IPS DF 19.7 (cell line): Measurements from ENCODE around the gene TPH2.

Experiments
- DNase-seq: peaks from one replicate; pipeline ENCODE4 v3.0.0-alpha.2; 2013; ENCODE audit warnings: low read depth, low spot score

TPH2 gene

DNA sequence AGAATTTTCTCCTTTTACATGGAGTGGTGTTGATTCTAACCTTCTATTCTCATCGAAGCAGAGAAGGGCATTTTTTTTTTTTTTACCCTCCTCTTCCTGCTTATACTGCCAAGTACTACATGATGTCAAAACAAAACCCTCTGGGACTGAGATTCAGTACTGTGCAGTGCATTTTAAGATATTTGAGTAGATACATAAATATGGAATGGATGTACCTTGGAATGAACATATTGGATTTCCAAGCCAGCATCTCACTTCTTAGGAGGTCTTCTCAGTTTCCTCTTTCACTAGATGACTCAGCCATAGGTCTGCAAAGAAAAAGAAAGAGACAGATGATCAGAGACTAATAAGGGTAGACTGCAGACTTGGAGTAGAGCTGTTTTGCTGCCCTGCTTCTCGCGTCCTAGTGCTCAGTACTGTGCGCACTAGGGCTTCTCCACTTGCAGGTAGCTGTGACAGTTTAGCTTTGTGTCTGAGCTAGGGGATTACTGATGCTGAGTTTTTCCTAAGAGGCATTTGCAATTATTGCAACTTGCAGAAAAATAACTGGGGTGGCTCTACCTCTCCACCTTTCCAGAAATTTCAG is 20.4 kb downstream of the TPH2 start:
- DNase-seq = no peak

DNA sequence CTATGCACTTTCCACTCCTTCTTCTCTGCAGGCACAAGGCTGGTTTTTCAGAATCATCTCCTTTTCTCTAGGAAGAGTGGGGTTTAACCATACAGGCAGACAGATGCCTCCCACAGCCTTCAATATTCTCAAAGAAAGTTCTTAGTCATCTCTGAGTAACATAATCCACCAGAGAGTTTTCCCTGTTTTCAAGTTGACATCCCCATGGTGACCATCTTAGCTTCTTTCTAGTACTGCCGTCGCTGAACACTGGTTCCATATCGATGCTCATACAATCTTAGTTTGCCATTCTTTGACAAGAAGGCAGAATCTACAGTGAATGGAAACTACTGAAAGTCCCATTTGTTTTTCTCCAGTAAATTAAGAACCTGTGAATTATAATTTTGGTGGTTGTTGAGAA is 28.6 kb downstream of the TPH2 start:
- no peak for DNase-seq

DNA sequence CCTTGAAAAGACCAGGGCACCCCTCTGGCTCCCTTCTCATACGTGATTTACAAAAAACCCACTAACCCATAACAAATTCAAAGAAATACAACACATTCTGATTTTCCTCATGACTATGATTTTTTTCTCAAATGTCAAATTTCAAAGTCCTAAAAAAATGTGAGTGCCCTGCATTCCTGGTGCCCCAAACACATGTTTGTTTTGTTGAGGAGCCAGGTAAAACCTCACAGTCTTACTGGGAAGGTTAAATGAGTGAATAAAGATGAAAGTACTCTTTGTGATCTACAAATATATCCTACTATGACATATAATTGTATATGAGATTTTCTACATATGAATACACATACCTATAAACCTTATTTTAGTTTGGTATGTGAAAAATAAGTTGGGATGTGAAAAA is 30.7 kb downstream of the TPH2 start:
- DNase-seq = no peak

DNA sequence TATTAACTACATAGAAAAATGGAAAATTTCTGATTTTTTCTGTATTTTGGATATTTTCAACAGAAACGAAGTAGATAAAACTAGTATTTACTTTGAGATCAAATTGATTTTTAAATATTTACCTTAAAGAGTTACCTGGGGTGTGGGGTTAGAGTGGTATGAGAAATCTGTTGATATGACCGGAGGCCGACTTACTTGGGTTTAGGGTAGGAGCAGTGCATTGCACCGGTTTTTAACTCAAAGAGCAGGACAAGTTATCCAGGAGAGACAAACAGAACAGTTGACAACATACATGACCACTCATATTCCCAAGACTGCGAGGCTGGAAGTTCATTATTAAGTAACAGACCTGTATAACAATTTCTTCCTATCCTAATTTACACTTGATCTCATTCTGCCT is 31.4 kb downstream of the TPH2 start:
- no peak for DNase-seq

DNA sequence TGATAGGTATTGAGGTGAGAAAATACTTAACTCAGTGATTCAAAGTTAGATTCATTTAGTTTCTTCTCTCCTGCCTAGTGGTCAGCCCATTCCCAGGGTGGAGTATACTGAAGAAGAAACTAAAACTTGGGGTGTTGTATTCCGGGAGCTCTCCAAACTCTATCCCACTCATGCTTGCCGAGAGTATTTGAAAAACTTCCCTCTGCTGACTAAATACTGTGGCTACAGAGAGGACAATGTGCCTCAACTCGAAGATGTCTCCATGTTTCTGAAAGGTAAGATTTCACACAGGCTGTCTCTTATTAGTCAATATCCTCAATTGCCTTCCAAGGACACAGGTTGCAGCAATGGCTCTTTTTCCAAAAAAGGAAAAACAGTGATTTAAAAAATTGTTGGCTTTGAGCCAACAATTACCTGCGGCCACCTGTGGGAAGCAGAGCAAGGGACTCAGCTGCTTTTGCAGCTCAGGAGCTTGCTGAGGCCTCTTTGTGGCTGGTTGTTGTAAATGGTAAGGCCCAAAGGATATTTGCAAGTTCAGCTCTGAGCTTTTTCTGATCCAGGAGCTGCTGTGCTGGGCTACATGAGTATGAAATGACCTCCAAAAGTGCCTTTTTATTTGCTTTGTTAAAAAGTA is 33.9 kb downstream of the TPH2 start:
- DNase-seq = no peak

DNA sequence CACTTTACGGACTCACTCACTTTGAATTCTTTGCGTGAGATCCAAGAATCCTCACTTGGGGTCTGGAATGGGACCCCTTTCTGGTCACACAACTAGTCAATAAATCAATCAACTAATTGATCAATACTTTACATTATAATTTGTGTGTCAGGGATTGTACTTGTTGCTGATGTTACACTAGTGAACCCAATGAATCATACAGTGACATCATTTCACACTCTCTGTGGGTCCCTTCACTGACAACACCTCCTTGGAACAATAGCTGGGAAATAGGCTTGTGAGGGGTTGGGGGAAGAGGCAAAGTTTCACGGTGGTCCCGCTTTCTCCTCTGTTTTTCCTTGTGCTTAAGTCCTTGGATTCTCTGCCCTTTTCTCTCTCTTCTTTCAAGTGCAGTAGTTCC is 35.0 kb downstream of the TPH2 start:
- DNase-seq = no peak

DNA sequence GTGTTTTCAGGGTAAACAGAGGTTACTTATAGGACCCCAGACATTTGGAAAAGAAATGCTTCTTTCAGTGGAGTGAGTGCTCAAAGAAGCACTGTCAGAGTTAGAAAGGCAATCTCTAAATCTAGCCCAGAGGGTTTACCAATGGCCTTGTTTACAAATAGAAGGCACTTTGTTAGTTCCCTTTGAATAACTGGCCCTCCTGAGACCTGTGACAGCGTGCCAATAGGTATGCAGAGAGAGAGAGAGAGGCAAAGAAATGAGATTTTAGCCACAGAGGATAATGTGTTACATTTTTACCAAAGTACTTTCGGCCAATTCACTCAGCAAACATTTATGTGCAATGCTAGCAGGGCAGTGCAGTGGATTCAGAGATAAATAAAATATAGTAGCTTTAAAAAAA is 41.9 kb downstream of the TPH2 start:
- DNase-seq = no peak

DNA sequence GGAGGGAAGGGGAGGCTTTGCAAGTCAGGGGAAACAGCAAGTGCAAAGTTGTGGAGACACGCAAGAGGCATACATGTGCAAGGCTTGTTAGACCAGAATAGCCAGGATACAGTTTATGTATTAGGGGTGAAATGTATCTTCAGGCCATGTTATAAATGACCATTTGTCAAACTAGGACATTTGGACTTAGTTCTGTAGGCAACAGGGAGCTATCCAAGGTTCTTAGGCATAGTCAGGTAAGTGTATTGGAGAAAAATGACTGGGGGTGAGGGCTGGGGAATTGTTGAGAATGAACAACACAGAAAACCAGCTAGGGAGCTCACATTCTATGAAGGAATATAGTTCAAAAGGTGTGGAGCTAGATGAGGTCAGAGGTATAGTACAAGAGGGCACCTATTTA is 42.5 kb downstream of the TPH2 start:
- no peak for DNase-seq

DNA sequence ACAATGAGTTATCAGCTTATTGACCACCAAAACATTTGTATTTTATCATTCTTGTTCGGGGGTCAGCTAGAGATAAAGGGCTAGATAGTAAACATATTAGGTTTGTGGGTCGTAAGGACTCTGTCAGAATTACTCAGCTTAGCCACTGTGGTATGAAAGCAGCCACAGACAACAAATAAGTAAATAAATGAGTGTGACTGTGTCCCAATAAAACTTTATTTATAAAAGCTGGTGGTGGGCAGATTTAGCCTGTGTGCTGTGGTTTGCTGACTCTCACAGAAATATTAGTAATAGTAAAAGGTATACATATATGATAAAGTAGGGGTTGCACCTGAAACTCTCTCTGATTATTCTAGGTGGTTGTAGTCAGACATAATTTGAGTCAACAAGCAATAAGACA is 56.1 kb downstream of the TPH2 start:
- DNase-seq = no peak

DNA sequence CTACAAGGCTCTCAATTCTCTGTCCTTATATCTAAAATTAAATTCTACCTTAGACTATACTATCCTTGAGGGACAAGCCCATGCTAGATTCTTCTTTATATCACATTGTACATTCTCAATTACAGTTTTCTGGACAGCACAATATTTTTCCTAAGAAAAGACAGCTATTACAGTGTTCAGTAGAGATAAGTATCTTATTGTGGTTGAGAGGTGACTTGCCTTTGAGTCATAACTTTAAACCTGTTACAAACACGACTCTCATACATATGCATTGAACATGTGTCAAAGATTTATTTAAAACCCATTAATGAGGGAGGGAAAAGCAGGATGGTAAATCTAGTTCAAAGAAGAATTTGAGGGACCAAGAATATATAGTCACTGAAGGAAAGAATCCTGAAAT is 61.1 kb downstream of the TPH2 start:
- DNase-seq = no peak

DNA sequence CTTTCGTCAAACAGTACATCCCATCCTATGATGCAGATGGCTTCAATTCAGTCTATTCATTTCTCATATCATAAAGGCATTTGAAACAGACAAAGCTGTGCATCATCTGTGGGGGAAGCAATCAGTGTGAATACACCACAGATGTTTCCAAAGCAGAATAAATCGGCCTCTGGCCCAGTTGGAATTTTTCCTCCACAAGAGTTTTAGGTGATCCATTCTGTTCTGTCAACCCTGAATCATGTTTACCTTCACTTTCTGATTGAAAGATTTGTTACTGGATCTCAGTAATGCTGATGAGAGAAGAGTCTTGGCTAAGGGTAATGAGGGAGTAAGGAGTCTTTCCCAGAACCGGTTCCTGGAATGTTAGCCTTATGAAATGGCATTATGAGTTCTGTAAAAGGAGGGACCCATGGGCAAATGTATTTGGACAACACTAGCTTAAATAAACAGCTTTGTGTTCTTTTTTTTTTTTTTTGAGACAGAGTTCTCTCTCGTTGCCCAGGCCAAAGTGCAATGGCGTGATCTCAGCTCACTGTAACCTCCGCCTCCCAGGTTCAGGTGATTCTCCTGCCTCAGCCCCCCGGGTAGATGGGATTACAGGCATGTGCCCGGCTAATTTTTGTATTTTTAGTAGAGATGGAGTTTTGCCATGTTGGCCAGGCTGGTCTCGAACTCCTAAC is 62.5 kb downstream of the TPH2 start:
- DNase-seq = no peak

DNA sequence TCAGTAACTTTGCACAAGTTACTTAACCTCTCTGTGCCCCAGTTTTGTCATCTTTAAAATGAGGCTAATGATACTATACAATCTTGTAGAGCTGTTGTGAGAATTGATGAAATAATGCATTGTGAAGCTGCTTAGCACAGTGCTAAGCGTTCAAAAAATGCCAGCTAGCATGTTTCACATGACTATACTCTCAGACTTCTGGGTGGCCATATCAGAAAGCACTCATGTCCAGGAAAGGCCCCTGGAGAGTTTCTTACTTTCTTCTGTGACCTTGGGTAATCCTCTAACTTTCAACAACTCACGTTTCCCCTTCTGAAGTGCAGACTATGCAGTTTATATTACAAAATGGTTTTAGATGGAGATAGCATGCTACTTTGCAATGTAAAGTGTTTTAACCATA is 68.1 kb downstream of the TPH2 start:
- DNase-seq = no peak

DNA sequence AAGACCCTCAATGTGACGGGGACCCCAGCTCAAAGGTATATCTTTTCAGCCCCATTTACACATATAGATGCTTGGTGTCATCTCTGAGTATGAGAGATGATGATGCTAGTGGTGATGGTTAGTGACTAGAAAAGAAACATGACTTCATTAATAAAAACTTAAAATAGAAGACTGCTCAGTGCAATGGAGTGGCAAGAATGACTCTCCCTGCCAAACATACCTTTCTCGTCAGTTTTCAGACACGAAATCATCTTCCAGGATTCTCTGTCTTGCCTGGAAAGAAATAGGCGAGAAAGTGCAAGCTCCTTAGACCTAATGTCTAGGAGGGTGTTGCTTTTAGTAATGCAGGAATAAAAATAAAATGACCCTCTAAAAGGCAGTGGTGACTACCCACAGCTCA is 71.7 kb downstream of the TPH2 start:
- DNase-seq = no peak

DNA sequence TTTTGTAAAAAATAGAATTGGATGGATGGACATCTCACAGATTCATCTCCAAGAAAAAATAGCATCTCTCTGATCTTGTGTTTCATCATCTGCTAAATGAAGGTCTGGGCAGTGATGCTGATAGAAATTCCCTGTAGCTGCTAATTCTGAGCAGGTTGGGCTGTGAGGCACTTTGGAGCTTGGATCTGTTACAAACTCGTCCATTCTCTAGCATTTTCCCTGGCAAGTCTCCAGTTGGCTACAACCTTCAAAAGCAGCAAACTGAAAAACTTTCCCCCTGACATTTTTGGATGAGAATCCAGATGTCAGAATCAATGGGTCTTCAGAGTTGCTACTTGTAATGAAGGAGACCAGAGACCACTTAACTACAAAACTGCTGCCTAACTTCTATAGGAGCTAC is 72.7 kb downstream of the TPH2 start:
- no peak for DNase-seq

DNA sequence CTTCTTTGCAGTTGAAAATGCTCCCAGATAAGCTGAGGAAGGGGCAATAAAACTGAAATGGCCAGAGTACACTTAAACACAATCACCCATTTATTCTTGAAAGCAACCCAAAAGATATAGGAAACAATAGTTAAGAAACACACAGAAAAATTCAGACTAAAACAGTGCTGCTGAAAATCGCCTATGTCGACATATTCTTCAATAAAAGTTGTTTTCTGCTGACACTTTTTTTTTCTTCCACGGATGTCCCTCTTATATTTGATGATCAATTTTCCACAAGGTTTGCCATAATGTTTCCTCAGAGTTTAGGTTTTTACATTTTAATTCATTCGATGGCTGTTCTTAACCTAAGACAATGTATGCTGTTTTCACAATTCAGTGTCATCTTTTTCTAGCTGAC is 74.2 kb downstream of the TPH2 start:
- DNase-seq = no peak

DNA sequence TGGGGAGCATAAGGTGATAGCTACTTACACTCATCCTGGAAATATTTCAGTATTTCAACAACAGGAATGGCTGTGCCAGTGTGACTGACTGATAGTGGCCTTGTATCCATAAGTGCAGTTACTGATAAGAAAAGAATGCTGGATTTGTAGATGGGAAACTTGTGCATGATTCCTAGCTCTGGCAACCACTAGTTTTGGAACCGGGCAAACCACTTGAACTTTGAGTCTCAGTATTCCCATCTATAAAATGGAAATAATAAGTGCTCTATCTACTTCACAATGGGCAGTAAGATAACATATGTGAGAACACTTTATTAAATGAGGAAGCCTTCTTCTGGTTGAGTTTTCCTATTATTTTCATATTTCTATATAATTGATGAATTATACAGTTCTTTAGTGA is 77.2 kb downstream of the TPH2 start:
- no peak for DNase-seq

DNA sequence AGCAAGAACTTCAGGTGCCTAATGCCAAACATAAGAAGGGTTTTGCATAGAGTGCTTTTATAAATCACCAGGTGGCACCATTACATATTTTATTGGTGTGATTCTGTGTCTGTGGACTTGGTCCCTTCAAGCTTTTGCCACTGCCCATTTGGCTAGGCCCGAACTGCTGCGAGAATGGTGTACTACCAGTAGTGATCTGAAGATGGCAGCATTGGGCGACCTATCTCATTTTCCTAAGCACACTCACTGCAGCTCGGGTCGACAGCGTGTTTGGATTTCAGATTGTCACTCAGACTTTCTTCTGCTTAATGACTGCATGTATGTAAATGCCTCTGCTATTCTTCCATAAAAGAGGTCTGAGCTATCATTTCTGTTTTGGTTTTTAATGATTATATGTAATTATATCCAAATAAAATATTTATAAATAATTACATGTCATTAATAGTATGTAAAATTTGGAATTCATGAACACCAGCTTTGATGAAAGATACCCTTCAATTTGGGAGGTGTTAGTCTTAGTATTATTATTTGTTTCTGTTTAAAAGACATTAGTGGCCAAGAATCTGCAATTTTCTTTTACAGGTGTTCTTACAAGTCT is 78.5 kb downstream of the TPH2 start:
- DNase-seq = peak; percentile 52

DNA sequence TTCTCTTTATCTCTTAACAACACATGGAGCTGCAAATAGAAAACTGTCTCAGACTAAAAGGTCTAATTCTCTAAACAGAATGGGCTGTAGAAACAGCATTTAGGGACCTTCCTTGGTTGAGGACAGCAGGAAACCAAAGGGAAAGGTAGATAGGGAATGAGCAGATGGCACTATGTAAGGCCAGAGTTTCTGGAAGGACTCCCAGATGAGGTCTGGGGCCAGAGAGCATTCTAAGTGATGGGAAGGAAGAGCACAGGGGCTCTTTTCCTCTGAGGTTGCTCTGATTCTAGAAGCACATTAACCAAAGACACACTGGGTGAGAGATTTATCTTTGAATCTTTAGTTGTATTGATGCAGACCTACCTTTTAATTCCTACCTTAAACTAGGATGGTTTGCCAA is 79.4 kb downstream of the TPH2 start:
- no peak for DNase-seq

DNA sequence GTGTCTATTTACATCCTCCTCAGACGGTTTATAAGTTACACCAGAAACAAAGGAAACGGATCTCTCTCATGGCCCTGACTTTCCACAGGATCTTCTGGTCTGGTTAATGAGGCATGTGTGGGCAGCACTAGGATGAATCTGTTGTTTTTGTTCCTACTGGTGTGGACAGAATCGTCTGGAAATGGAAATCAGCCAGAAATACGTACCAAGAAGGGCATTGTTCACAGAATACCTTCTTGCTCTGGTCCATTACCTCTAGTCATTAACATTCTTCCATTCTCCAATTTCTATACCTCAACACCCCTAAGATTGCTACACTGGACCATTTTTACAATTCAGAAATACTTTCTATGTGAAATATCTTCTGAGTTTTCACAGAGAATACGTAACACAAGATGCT is 86.0 kb downstream of the TPH2 start:
- DNase-seq = no peak

DNA sequence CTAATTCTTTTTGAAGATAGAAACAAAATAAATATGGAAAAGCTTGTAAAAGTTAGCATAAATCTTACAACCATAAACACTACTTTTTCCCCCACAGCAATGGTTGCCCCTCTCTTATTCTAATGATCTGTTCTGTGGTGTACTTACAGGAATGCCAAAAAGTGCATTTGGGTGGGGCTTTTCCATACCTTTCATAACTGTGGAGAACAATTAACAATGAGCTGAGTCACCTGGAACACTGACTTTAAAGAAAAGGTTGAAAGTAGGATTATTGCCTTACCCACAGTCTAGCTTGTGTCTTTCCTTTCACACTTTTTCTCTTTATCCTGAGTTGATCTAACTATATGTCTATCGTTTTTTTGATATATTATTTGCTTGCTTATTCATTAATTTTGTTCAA is 86.9 kb downstream of the TPH2 start:
- DNase-seq = no peak

DNA sequence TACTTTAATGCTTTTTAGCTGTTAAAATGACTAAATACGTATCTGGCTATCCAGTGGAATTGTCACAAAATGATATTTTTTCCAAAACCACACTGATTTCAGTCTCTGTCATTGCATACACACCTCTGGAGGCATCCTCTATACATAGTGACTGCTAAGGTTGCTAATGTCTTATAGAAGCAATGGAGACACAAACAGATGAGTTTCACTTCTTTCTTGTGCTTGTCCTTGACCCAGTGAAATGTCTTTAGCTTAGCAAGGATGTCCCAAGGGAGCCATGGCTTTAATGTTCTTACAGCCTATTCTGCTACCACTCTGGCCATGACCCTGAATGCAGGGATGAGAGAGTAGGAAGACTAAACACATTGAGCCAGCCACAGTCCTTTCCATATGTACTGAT is 90.3 kb downstream of the TPH2 start:
- DNase-seq = no peak

DNA sequence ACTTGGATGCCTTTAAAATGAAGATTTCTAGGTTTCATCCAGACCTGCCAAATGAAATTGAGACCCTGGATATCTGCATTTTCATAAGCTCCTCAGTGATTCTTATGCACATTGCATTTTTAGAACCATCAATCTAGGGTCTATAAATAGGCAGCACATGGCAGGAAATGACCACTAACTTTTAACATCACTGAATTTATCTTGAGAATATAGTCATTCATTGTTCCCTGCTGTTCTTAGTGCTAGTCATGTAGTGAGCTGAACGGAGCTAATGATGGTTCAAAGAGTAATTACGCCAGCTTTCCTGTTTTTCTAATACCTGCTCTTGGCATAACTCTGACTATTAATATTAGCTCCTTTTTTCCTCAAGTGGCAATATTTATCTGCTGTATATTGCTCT is 91.6 kb downstream of the TPH2 start:
- DNase-seq = no peak

DNA sequence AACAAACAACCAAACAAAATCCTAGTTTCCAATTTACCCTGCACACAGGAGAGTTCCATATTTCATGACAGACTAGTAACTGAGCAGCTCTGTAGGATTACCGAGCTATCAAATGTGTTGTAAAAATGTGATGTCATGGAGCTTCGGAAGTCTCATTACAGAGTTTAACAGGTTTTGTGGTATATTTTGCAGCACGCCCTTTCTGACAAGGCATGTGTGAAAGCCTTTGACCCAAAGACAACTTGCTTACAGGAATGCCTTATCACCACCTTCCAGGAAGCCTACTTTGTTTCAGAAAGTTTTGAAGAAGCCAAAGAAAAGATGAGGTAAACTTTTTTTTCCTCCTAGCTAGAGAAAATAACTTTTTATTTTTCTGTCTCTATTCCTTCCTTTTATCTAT is 92.4 kb downstream of the TPH2 start:
- no peak for DNase-seq
